H1 (cell line): ENCODE measurements around the gene METRNL. TPM values are rescaled to one million over a fixed set of nuclear protein-coding genes. Genes with fewer than 3 reads are reported as not detected.
A peak's percentile ranks its signal among the peaks of the same experiment; 100 is the strongest.

Experiments
- CTCF ChIA-PET: fragments of 300-600 bp; sonication (Branson Sonifier 250); formaldehyde crosslinking; loops from one replicate; lab custom pipeline; 2021; ENCODE audit not compliant: partially characterized antibody; lab: Charles Lee
- POLR2A ChIA-PET: fragments of 300-600 bp; sonication (Branson Sonifier 250); formaldehyde crosslinking; loops from one replicate; lab custom pipeline; 2021; ENCODE audit warnings: inconsistent platforms; ENCODE audit not compliant: partially characterized antibody; lab: Charles Lee
- DNase-seq, 2 experiments: peaks; one replicate each; pipeline versions ENCODE4 v3.0.0 to v3.0.0-alpha.2; 2010 to 2022; ENCODE audit warnings: low spot score in 2 of 2, low read depth in 1 of 2, mixed read lengths in 1 of 2
- FAIRE-seq: peaks from 2 replicates; lab custom pipeline; 2011; peaks lifted over from hg19 to GRCh38; lab: Jason Lieb, UNC
- H2AFZ ChIP-seq: 2 replicates; pipeline ENCODE4 v1.8.1; 2012; ENCODE audit warnings: low read length, inconsistent platforms
- H2AK5ac ChIP-seq: 2 replicates; pipeline ENCODE4 v1.6.1; 2013; ENCODE audit warnings: low read depth, low read length
- H2BK120ac ChIP-seq: replicated peaks from 2 replicates; pipeline ENCODE3; 2013; ENCODE audit warnings: low read depth, low read length, inconsistent platforms
- H2BK12ac ChIP-seq: 2 replicates; pipeline ENCODE4 v1.6.1; 2013; ENCODE audit warnings: low read depth, low read length
- H2BK15ac ChIP-seq: 2 replicates; pipeline ENCODE4 v1.6.1; 2013; ENCODE audit warnings: low read length
- H2BK20ac ChIP-seq: 2 replicates; pipeline ENCODE4 v1.6.1; 2013; ENCODE audit warnings: low read length
- H2BK5ac ChIP-seq: 2 replicates; pipeline ENCODE4 v1.6.1; 2013; ENCODE audit warnings: low read depth, low read length
- H3K14ac ChIP-seq: 2 replicates; pipeline ENCODE4 v1.6.1; 2013; ENCODE audit warnings: inconsistent platforms; ENCODE audit not compliant: insufficient read length
- H3K18ac ChIP-seq: 2 replicates; pipeline ENCODE4 v1.6.1; 2013; ENCODE audit warnings: low read length; ENCODE audit errors: extremely low read depth
- H3K23ac ChIP-seq: 2 replicates; pipeline ENCODE4 v1.6.1; 2013; ENCODE audit warnings: inconsistent platforms; ENCODE audit not compliant: insufficient read length
- H3K23me2 ChIP-seq: 2 replicates; pipeline ENCODE4 v1.6.1; 2013; ENCODE audit warnings: low read depth, low read length
- H3K27ac ChIP-seq: 2 replicates; pipeline ENCODE4 v1.6.1; 2011; ENCODE audit warnings: low read depth, low read length, inconsistent platforms
- H3K27me3 ChIP-seq, 4 experiments: replicated peaks in 1 of 4; 1 replicate in 1 of 4; 2 replicates in 3 of 4; pipeline versions ENCODE4 v1.6.1 to v1.8.1; 2011 to 2013; ENCODE audit warnings: low read length in 3 of 4, mild to moderate bottlenecking in 3 of 4, inconsistent platforms in 2 of 4, mixed read lengths in 2 of 4, moderate library complexity in 1 of 4; ENCODE audit not compliant: control insufficient read depth in 3 of 4, insufficient read depth in 3 of 4; ENCODE audit errors: extremely low read depth in 1 of 4
- H3K36me3 ChIP-seq, 4 experiments: 2 replicates each; pipeline versions ENCODE4 v1.6.1 to v1.8.1; 2011 to 2013; ENCODE audit warnings: mild to moderate bottlenecking in 4 of 4, low read length in 3 of 4, moderate library complexity in 2 of 4, control low read depth in 1 of 4, inconsistent platforms in 1 of 4; ENCODE audit not compliant: insufficient read depth in 4 of 4, control insufficient read depth in 2 of 4
- H3K4ac ChIP-seq: replicated peaks from 2 replicates; pipeline ENCODE3; 2013; ENCODE audit warnings: low read length, low read depth, mixed read lengths, inconsistent platforms; ENCODE audit not compliant: insufficient read length
- H3K4me1 ChIP-seq, 4 experiments: replicated peaks in 1 of 4; 1 replicate in 1 of 4; 2 replicates in 3 of 4; pipeline versions ENCODE4 v1.6.1 to v1.8.1; 2011 to 2013; ENCODE audit warnings: low read length in 3 of 4, inconsistent platforms in 2 of 4, mixed read lengths in 1 of 4; ENCODE audit not compliant: insufficient read depth in 4 of 4, control insufficient read depth in 3 of 4
- H3K4me2 ChIP-seq, 2 experiments: 2 replicates each; pipeline versions ENCODE4 v1.6.1 to v1.8.1; 2011 to 2013; ENCODE audit warnings: low read depth in 2 of 2, low read length in 2 of 2, control low read depth in 1 of 2, inconsistent platforms in 1 of 2, mild to moderate bottlenecking in 1 of 2; ENCODE audit not compliant: insufficient read depth in 1 of 2
- H3K4me3 ChIP-seq, 4 experiments: fragments of 200-600, 300-600 bp in 1 of 4; sonication (generic), shearing (Covaris generic), sonication (Bioruptor Twin) in 1 of 4; 2 replicates each; pipeline versions ENCODE4 v1.5.1 to v1.8.1; 2011 to 2016; ENCODE audit warnings: low read length in 4 of 4, low read depth in 3 of 4, control low read depth in 2 of 4, inconsistent platforms in 2 of 4, mild to moderate bottlenecking in 2 of 4, mixed read lengths in 1 of 4, moderate library complexity in 1 of 4; ENCODE audit not compliant: insufficient read depth in 2 of 4; ENCODE audit errors: extremely low read depth in 1 of 4
- H3K56ac ChIP-seq: replicated peaks from 2 replicates; pipeline ENCODE3; 2013; ENCODE audit warnings: low read depth, mild to moderate bottlenecking, mixed read lengths, low read length, inconsistent platforms; ENCODE audit not compliant: insufficient read length
- H3K79me1 ChIP-seq: 2 replicates; pipeline ENCODE4 v1.6.1; 2013; ENCODE audit warnings: low read depth, low read length, control low read depth
- H3K79me2 ChIP-seq, 2 experiments: 2 replicates each; pipeline versions ENCODE4 v1.6.1 to v1.8.1; 2012 to 2013; ENCODE audit warnings: low read length in 2 of 2, mild to moderate bottlenecking in 2 of 2, inconsistent platforms in 1 of 2; ENCODE audit not compliant: insufficient read depth in 2 of 2, control insufficient read depth in 1 of 2
- H3K9ac ChIP-seq, 4 experiments: replicated peaks in 1 of 4; 1 replicate in 1 of 4; 2 replicates in 3 of 4; pipeline versions ENCODE4 v1.6.1 to v1.8.1; 2011 to 2013; ENCODE audit warnings: low read depth in 3 of 4, low read length in 3 of 4, control low read depth in 2 of 4, mild to moderate bottlenecking in 2 of 4, moderate library complexity in 2 of 4, inconsistent platforms in 1 of 4; ENCODE audit errors: extremely low read depth in 1 of 4
- H3K9me3 ChIP-seq, 2 experiments: 2 replicates each; pipeline versions ENCODE4 v1.6.1 to v1.8.1; 2012 to 2013; ENCODE audit warnings: mild to moderate bottlenecking in 2 of 2, moderate library complexity in 2 of 2, control low read depth in 1 of 2, inconsistent platforms in 1 of 2, low read depth in 1 of 2, low read length in 1 of 2, mixed read lengths in 1 of 2; ENCODE audit not compliant: insufficient read depth in 2 of 2
- H4K20me1 ChIP-seq, 2 experiments: replicated peaks in 1 of 2; 2 replicates each; pipeline versions ENCODE3 to v1.8.1; 2011 to 2013; ENCODE audit warnings: inconsistent platforms in 2 of 2, low read length in 2 of 2, mild to moderate bottlenecking in 1 of 2; ENCODE audit not compliant: insufficient read depth in 2 of 2, control insufficient read depth in 1 of 2
- H4K5ac ChIP-seq: 2 replicates; pipeline ENCODE4 v1.6.1; 2013; ENCODE audit warnings: low read length, low read depth, mixed read lengths, inconsistent platforms; ENCODE audit not compliant: insufficient read length
- H4K8ac ChIP-seq: 2 replicates; pipeline ENCODE4 v1.8.0; 2013; ENCODE audit warnings: mild to moderate bottlenecking, moderate library complexity, low read length, inconsistent platforms; ENCODE audit not compliant: insufficient read depth; ENCODE audit errors: extremely low read depth
- H4K91ac ChIP-seq: replicated peaks from 2 replicates; pipeline ENCODE3; 2013; ENCODE audit warnings: low read length, mixed read lengths, inconsistent platforms; ENCODE audit not compliant: insufficient read length
- E2F6 ChIP-seq: IDR thresholded peaks from 2 replicates; pipeline ENCODE4 v1.6.1; 2012; ENCODE audit warnings: inconsistent platforms
- EZH2 ChIP-seq: fragments of 200-600 bp; sonication (generic); IDR thresholded peaks from 2 replicates; pipeline ENCODE4 v1.7.1; 2012; ENCODE audit warnings: low read depth, mild to moderate bottlenecking, moderate library complexity, low read length, inconsistent platforms; ENCODE audit not compliant: severe bottlenecking
- KDM4A ChIP-seq: IDR thresholded peaks from one replicate; pipeline ENCODE4 v1.7.1; 2012; ENCODE audit warnings: low read depth, mild to moderate bottlenecking, moderate library complexity, low read length, inconsistent platforms; ENCODE audit not compliant: severe bottlenecking
- RNF2 ChIP-seq: fragments of 200-900, 300-1000 bp; sonication (generic); IDR thresholded peaks from 2 replicates; pipeline ENCODE4 v1.7.1; 2016; ENCODE audit warnings: borderline replicate concordance, low read depth, mild to moderate bottlenecking, antibody characterized with exemption, low read length; ENCODE audit not compliant: poor library complexity, severe bottlenecking; ENCODE audit errors: missing control alignments
- SIN3A ChIP-seq, 2 experiments: IDR thresholded peaks in 1 of 2; conservative IDR thresholded peaks in 1 of 2; 2 replicates each; pipeline ENCODE4 v1.6.1; 2011 to 2012; ENCODE audit warnings: low read length in 2 of 2, improper control_type of control experiment in 1 of 2, low read depth in 1 of 2, mild to moderate bottlenecking in 1 of 2
- SUZ12 ChIP-seq: fragments of 200-600 bp; sonication (generic); IDR thresholded peaks from 2 replicates; pipeline ENCODE4 v1.6.1; 2012; ENCODE audit warnings: mild to moderate bottlenecking, inconsistent platforms, low read length, moderate library complexity, mixed read lengths
- TCF12 ChIP-seq: IDR thresholded peaks from 2 replicates; pipeline ENCODE4 v1.6.1; 2011; ENCODE audit warnings: low read depth, mild to moderate bottlenecking, low read length
- WGBS, 2 experiments: shearing (Covaris generic) in 1 of 2; methylation state at CpG; one replicate each; pipeline versions ENCODE4 v1.1.6 to v1.1.7; 2013 to 2015; ENCODE audit warnings: low lambda C conversion rate in 2 of 2, mixed read lengths in 2 of 2, inconsistent platforms in 1 of 2, low coverage in 1 of 2, missing lambda C conversion rate in 1 of 2; ENCODE audit not compliant: insufficient replicate concordance in 2 of 2, insufficient coverage in 1 of 2, insufficient read length in 1 of 2; ENCODE audit errors: extremely low coverage in 1 of 2, missing lambda C conversion rate in 1 of 2; 5-methylcytosine and 5-hydroxymethylcytosine counted together
- polyA plus RNA-seq, 7 experiments: library from polyadenylated mRNA; depleted of rRNA in 3 of 7; stranded (reverse) in 5 of 7; unstranded in 2 of 7; fragments of >200 nt in 5 of 7; fragments of 200-250 nt in 2 of 7; gene quantifications; 1 replicate in 5 of 7; 2 replicates in 1 of 7; 4 replicates in 1 of 7; pipeline versions ENCODE4 v1.2.1 to v1.2.3, GENCODE V29; 2011 to 2013; ENCODE audit warnings: missing spikeins in 2 of 7, mixed read lengths in 2 of 7
- total RNA-seq: library from RNA; stranded (reverse); fragmentation: NEBNext Ultra II Directional; extraction: Animal tissue kit (Norgen Biotek cat#: 25700); gene quantifications from 2 replicates; pipeline ENCODE4 v1.2.1, GENCODE V29; 2021
- TF ChIP-seq, protein P1 (sequence below): IDR thresholded peaks from 2 replicates; pipeline ENCODE4 v1.6.1; 2012; ENCODE audit warnings: inconsistent platforms

METRNL gene
- total and polyA plus RNA-seq, 2 of the 8 experiments (the other 6 are each of a cell fraction or from before 2014, with no cell fraction given) = 13.9 to 14.2 TPM

DNA sequence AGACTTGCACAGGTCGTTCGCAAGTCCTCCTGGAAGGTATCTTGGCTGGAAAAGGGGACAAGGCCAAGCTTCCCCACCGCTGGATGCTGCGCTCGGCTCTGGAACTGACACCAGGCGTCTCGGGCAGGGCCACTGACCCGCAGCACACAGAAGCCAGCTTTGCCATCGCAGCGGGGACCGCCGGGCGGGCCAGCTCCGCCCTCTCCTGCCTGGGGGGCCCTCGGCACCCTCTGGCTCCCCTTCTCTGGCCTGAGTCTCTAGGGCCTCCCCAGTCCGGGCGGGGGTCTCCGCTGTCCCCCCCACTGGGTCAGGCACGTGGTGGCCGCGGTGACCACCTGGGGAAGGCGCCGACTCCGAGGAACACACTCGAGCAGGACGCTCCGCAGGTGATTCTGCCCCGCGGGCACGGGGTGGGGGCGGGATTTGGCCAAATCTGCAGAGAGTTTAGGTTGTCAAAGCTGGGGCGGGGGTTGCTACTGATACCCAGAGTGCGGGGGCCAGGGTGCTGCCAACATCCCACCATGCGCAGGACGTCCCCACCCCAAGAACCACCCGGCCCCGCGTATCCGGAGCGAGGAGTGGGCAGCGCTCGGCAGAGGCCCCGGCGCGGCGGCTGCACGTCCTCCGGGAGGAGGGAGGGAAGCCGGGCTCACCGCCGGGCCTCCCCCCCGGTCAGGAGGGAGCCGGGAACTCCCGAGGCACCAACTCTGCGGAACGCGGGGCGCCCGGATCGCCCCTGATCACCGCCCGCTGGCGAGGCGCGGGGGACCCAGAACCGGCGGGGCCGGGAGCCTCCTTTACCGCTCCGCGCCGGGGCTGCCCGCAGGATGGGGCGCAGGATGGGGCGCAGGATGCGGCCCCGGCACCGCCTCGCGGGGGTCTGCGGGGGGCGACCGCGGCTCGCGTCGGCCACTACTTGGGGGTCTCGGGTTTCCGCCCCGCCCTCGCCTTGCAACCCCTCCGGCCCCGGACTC is 744 bp upstream of the METRNL start:
- Histone ChIP-seq H3K56ac (no peak overlapping the region), H4K5ac (no peak overlapping the region), H3K14ac (no peak overlapping the region), H3K79me2 (peaks cover 0 to 11% of the 10 kb centered on the region in 2 experiments; a peak in 2 of 4 replicates), H2AFZ (no peak overlapping the region), H3K4me2 (peak overlapping the region; percentile 61 to 83), H2BK20ac (no peak overlapping the region), H3K4me3 (peak overlapping the region; percentile 42 to 75 (median 54)), H4K8ac (peak overlapping the region; percentile 19; the same call in 1 of the 2 replicates), H2BK12ac (0 out of 2 replicates have a peak overlapping the region, but pooled peaks have one; percentile 9), H3K79me1 (peaks cover 10% of the 10 kb centered on the region; the same call in 1 of the 2 replicates), H3K18ac (peak overlapping the region; percentile 32), H3K4me1 (peaks cover 5 to 21% (median 13%) of the 10 kb centered on the region in 4 experiments), H4K91ac (no peak overlapping the region), H3K36me3 (no peaks in the 10 kb centered on the region), H3K27me3 (peaks cover 11 to 44% (median 35%) of the 10 kb centered on the region in 4 experiments), H4K20me1 (peaks cover 11 to 18% of the 10 kb centered on the region in 2 experiments), H3K23me2 (peaks cover 5% of the 10 kb centered on the region; the same call in 1 of the 2 replicates), H3K23ac (no peak overlapping the region), H2BK5ac (no peak overlapping the region), H3K9me3 (no peaks in the 10 kb centered on the region), H3K9ac (no peak overlapping the region; a peak in 1 of 7 replicates), H2BK15ac (no peak overlapping the region), H2BK120ac (no peak overlapping the region), H2AK5ac (no peak overlapping the region), H3K27ac (no peak overlapping the region), H3K4ac (no peak overlapping the region)
- WGBS, 2 experiments = 8% methylated on average over 29 of the region's 93 CpGs; no CpG with 5 or more reads in 1 of the 2 experiments
- FAIRE-seq (no peak), DNase-seq (no peak)
- ChIA-PET CTCF (interaction anchor here (1.4 to 2.8 kb wide), 2 partner anchors 11 to 32 kb away, joined by 3 to 7 read pairs; no protein-coding TSS in a partner anchor), POLR2A (interaction anchor here (0.6 to 1.8 kb wide), 5 partner anchors 8 to 40 kb away, joined by 3 read pairs; no protein-coding TSS in a partner anchor)
- TF ChIP-seq EZH2 (peak; percentile 65), KDM4A (peak; percentile 78), SIN3A (conservative IDR thresholded peaks at IDR 0.05 in 1 of 2, IDR thresholded peaks at IDR 0.05 in 1 of 2; ENCODE audit: low read depth in 1 of 2, low read length in 2 of 2) (no peak), RNF2 (peak; percentile 45), SUZ12 (peak; percentile 66), E2F6 (peak; percentile 35; the same call in 1 of the 2 replicates), TCF12 (no peak)
- TF ChIP-seq, protein P1, sequence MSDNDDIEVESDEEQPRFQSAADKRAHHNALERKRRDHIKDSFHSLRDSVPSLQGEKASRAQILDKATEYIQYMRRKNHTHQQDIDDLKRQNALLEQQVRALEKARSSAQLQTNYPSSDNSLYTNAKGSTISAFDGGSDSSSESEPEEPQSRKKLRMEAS = peak; percentile 55
